Stimulated activated CD4-positive, alpha-beta T cell treated with anti-CD3 and anti-CD28 coated beads, Interleukin-12 subunit alpha, Interleukin-12 subunit beta, amount 100 ng/mL, for 24 hours (primary cell): ENCODE measurements around the gene CCDC74A.
"Not testable (repeated sequence)": the region's sequence is repeated elsewhere in the genome, so short reads cannot be mapped to it uniquely, and the experiment has no call there.

Experiments
- DNase-seq, 2 experiments: peaks; one replicate each; pipeline ENCODE4 v3.0.0-alpha.2; 2020; ENCODE audit warnings: low read depth in 2 of 2

The CCDC74A gene

GRCh38 chr2:131527131-131528001, at the start of gene CCDC74A:
Gene CCDC74A, plus strand, starts transcription at chr2:131527888. Its CDS starts 83 bp downstream, at chr2:131527971.
- peak; percentile 50 to 77 for DNase-seq

GRCh38 chr2:131478074-131478849, 49.4 kb upstream of the CCDC74A start:
- DNase-seq = not testable (repeated sequence)

GRCh38 chr2:131478850-131479461, 48.7 kb upstream of the CCDC74A start:
- DNase-seq = not testable (repeated sequence)

GRCh38 chr2:131480351-131480750, 47.3 kb upstream of the CCDC74A start:
- DNase-seq = not testable (repeated sequence)

- DNase-seq = not testable (repeated sequence)
Observed at GRCh38 chr2:131482506-131483155, 45.1 kb upstream of the CCDC74A start.

- DNase-seq = not testable (repeated sequence)
Observed at GRCh38 chr2:131483981-131484820, 43.5 kb upstream of the CCDC74A start.

GRCh38 chr2:131484906-131485460, 42.7 kb upstream of the CCDC74A start:
- not testable (repeated sequence) for DNase-seq

GRCh38 chr2:131486201-131486902, 41.3 kb upstream of the CCDC74A start:
- not testable (repeated sequence) for DNase-seq

- DNase-seq = no peak
Observed at GRCh38 chr2:131488306-131489205, 39.1 kb upstream of the CCDC74A start.

- DNase-seq = peak in 1 of 2 experiments; percentile 11
Observed at GRCh38 chr2:131490616-131491468, 36.8 kb upstream of the CCDC74A start.

GRCh38 chr2:131491469-131491836, 36.2 kb upstream of the CCDC74A start:
- not testable (repeated sequence) for DNase-seq

- DNase-seq = peak in 1 of 2 experiments; percentile 16
Observed at GRCh38 chr2:131492015-131492417, 35.7 kb upstream of the CCDC74A start, which contains the start of gene MZT2A. Gene MZT2A, minus strand, starts transcription at chr2:131492397. Its CDS starts 21 bp downstream, at chr2:131492376.

- DNase-seq = peak; percentile 90 to 93
Observed at GRCh38 chr2:131492418-131493198, 35.1 kb upstream of the CCDC74A start.

GRCh38 chr2:131493199-131493968, 34.3 kb upstream of the CCDC74A start:
- no peak for DNase-seq

GRCh38 chr2:131495506-131495905, 32.2 kb upstream of the CCDC74A start:
- DNase-seq = not testable (repeated sequence)
